ENCODE measurements around the gene PPP1R1C.

Gene PPP1R1C

DNA sequence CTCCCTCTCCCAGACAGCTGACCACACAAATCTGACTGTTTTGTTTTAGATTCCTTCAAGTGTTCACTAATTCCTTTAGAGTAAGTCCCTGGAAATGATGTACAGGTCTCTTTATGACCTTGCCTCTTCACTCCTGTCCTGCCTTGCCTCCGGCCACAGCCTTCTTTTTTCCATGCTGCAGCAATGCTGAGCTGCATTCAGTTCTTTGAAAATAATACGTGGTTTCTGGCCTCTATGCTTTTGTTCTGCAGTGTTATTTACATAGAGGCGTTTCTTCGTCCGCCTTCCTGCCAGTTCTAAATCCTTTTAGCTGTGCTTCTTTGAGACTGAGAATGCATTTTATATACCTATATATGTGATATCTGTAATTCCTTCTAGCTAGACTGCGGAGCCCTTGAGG is 87.2 kb downstream of the PPP1R1C start:
- no peak for TF ChIP-seq CTCF (IDR thresholded peaks at IDR 0.05; ENCODE audit: borderline replicate concordance, control extremely low read depth, extremely low read depth, insufficient read depth, missing control alignments)
- no peak for DNase-seq (ENCODE audit: low spot score)
- in situ Hi-C loops (cut with MboI; ENCODE audit: low sequenced_read_pairs, unreplicated experiment): no loop called here

DNA sequence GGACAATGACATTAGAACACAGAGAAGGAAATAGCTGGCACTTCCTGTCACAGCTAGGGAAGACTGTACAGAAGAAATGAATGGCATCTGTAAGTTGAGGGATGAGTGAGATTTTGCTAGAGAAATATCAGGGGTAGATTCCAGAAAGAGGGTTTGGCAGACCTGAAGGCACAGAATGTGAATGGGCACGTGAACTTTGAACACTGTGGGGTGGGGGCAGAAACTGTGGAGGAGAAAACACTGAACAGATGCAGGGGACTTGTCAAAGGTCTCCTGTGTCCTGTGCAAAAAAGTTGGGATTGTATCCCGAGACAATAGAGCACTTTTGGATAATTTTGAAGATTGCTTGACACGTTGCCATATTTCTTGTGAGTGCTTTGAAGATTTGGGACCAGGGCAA is 88.0 kb downstream of the PPP1R1C start:
- DNase-seq (ENCODE audit: low spot score): no peak
- in situ Hi-C loops (cut with MboI; ENCODE audit: low sequenced_read_pairs, unreplicated experiment): no loop called here
- no peak for TF ChIP-seq CTCF (IDR thresholded peaks at IDR 0.05; ENCODE audit: borderline replicate concordance, control extremely low read depth, extremely low read depth, insufficient read depth, missing control alignments)

DNA sequence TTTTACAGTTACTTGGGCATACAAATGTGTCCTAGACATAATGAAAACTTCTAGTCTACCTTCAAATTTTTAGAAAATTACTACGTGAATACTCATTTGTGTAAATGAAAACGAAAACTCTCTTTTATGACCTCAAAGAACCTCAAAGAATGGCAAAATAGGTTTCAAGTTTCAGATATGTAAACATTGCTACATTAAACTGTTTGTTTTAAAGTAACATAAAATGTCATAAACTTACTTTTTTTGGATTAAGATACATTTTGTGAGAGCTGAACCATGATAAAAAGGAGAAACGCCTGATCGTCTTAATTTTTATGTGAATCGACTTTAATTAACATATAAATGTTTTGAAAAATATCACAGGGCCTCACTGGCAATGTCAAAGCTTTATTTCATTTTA is 91.4 kb downstream of the PPP1R1C start:
- TF ChIP-seq CTCF (IDR thresholded peaks at IDR 0.05; ENCODE audit: borderline replicate concordance, control extremely low read depth, extremely low read depth, insufficient read depth, missing control alignments): no peak
- in situ Hi-C loops (cut with MboI; ENCODE audit: low sequenced_read_pairs, unreplicated experiment): loop anchor here (25.0 kb wide), 1 partner anchor 340 kb away; no protein-coding TSS in a partner anchor
- no peak for DNase-seq (ENCODE audit: low spot score)

DNA sequence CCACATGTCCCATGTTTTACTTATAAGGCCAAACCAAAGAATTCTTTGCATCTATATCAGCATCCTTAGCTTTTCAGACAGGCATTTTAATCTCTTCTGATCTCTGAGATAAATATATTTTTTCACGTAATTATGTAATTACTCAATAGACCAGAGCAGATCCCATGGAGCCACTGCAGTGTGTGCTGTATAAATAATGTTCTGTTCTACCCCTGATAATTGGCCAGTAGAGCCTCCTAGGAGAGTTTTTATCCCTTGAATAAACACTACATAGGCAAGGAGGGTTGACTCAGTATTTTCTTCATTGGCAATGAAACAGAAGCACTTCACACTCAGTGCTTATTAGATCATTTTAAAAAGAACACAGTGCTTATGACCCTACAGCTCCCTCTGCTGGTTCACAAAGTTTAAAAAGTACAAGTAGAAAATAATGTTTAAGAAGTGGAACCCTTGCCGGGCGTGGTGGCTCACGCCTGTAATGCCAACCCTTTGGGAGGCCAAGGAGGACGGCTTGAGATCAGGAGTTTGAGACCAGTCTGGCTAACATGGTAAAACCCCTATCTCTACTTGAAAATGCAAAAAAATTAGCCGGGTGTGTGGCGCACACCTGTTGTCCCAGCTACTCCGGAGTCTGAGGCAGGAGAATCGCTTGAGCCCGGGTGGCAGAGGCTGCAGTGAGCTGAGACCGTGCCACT is 91.9 kb downstream of the PPP1R1C start:
- TF ChIP-seq CTCF (IDR thresholded peaks at IDR 0.05; ENCODE audit: borderline replicate concordance, control extremely low read depth, extremely low read depth, insufficient read depth, missing control alignments): peak; percentile 1
- peak; percentile 32 for DNase-seq (ENCODE audit: low spot score)
- in situ Hi-C loops (cut with MboI; ENCODE audit: low sequenced_read_pairs, unreplicated experiment): loop anchor here (25.0 kb wide), 1 partner anchor 340 kb away; no protein-coding TSS in a partner anchor

DNA sequence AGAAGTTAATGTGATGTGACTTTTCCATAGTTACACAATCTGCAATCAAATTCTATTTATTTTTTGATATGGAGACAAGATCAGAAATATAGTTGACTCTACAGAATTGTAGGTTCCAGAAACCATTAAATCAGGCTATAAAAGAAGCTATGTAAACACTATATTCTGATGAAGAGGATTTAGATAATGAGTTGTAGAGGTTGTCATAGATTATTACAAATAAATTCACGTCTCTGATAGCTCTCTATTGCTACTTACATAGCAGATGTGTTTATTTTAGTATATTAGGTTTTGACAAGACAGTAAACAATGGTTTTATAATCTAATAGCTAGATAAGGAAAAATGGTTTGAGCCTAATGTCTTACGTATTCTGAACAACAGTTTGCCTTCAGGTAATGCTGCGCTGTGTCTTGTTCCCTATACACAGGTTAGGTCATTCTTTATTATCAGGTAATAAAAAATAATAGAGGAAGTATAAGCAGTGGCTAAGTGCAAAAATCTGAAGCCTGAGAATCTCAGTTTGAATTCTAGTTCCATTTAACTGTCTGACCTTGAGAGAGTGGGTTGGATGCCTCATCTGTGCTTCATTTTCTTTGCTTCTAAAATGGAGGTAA is 93.4 kb downstream of the PPP1R1C start:
- in situ Hi-C loops (cut with MboI; ENCODE audit: low sequenced_read_pairs, unreplicated experiment): loop anchor here (25.0 kb wide), 1 partner anchor 342 kb away; no protein-coding TSS in a partner anchor
- no peak for TF ChIP-seq CTCF (IDR thresholded peaks at IDR 0.05; ENCODE audit: borderline replicate concordance, control extremely low read depth, extremely low read depth, insufficient read depth, missing control alignments)
- no peak for DNase-seq (ENCODE audit: low spot score)

DNA sequence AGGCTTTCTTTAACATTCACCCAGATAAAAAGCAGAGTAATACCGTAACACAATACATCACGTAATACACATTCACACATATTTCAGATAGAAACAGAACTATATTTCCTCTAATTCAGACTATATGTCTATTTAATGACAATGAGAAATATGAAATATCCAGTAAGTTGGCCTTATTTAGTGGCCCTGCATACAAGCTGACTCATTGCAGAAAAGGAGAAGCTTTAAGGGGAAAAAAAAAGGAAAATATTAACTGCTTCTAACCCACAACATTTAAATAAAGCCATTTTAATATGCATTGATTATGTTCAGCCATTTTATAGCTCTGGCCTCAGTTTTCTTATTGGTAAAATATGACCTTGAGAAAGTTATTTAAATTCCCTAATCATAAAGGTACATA is 94.8 kb downstream of the PPP1R1C start:
- in situ Hi-C loops (cut with MboI; ENCODE audit: low sequenced_read_pairs, unreplicated experiment): loop anchor here (25.0 kb wide), 1 partner anchor 343 kb away; no protein-coding TSS in a partner anchor

More for the DNA sequence above, 94.8 kb downstream of the PPP1R1C start:
- no peak for DNase-seq (ENCODE audit: low spot score)
- TF ChIP-seq CTCF (IDR thresholded peaks at IDR 0.05; ENCODE audit: borderline replicate concordance, control extremely low read depth, extremely low read depth, insufficient read depth, missing control alignments): no peak
